HG03575 (cell line): ENCODE results near the gene ZNF680.
"Not testable (repeated sequence)": the region's sequence is repeated elsewhere in the genome, so short reads cannot be mapped to it uniquely, and the experiment has no call there.

Experiments used
- ATAC-seq: cut with Tn5 transposase; IDR thresholded peaks from one replicate; pipeline ENCODE4 v1.9.1; 2021; ENCODE audit not compliant: unreplicated experiment, insufficient number of reproducible peaks, low FRiP score; ENCODE audit errors: extremely low read depth

The ZNF680 gene

DNA sequence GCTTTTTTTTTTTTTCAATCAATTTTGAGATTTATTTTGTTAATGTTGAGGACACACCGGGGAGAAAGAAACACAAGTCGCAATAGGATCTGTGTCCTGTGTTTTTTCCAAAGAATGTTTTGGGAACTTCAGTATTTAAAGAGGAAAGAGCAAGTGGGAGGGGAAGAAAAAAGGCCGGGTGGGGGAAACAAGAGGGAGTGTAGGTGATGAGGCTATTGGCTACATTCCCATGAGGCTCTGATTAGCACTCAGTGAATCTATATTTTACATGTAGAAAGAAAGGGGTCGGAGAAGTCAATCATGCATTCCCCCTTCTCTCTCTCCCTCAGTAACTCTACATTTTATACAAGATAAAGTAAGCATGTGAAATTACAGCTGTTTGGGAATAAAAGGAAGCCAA lies 4.1 kb downstream of the ZNF680 start:
- ATAC-seq: no peak

DNA sequence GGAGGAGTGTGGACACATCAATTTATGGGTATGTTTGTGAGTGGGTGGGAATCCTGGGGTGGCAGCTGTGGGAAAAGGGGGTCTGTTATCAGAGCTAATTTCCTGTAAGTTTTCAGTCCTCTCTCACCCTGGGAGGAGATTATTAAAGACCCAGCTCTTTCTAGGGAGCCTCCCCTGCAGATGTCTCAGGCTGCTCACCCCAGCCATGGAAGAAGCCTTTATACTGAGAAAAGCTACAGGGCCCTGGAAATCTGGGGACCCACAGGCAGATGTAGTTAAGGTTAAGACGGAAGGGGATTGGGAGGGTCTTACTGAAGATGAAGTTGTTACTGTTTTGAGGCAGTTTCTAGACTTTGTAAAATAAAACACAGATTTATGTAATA lies 4.6 kb downstream of the ZNF680 start:
- ATAC-seq: no peak

- no peak for ATAC-seq
Observed at GRCh38 chr7:64557601-64558322, 5.1 kb downstream of the ZNF680 start.

- no peak for ATAC-seq
Observed at GRCh38 chr7:64555046-64555445, 7.8 kb downstream of the ZNF680 start.

DNA sequence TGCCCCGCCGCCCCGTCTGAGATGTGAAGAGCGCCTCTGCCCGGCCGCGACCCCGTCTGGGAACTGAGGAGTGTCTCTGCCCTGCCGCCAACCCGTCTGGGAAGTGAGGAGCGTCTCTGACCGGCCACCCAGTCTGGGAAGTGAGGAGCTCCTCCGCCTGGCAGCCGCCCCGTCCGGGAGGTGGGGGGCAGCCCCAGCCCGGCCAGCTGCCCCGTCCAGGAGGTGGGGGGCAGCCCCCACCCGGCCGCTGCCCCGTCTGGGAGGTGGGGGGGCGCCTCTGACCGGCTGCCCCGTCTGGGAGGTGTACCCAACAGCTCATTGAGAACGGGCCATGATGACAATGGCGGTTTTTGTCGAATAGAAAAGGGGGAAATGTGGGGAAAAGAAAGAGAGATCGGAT lies 8.7 kb downstream of the ZNF680 start:
- ATAC-seq: not testable (repeated sequence)

- ATAC-seq: no peak
Observed at GRCh38 chr7:64551375-64552142, 11.3 kb downstream of the ZNF680 start.

DNA sequence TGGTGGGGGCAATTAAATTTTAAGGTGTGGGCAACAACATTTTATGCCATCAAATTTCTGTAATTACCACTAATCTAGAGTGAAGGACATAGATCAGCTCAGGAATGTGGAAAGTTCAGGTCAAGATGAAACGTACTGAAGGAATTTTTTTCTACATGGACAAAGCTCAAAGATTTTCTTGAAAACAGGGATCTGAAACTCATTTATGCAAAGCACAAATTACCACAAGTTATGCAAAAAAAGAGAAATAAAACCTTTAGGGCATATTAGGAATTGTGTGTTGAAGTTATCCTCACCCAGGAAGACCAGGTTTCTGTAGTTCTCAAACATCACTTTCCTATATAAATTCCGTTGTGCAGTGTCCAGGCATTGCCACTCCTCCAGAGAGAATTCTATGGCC lies 18.9 kb downstream of the ZNF680 start:
- no peak for ATAC-seq

GRCh38 chr7:64541438-64542359 lies 21.2 kb downstream of the ZNF680 start:
- ATAC-seq: no peak

- ATAC-seq: no peak
Observed at GRCh38 chr7:64533756-64534155, 29.1 kb downstream of the ZNF680 start.

DNA sequence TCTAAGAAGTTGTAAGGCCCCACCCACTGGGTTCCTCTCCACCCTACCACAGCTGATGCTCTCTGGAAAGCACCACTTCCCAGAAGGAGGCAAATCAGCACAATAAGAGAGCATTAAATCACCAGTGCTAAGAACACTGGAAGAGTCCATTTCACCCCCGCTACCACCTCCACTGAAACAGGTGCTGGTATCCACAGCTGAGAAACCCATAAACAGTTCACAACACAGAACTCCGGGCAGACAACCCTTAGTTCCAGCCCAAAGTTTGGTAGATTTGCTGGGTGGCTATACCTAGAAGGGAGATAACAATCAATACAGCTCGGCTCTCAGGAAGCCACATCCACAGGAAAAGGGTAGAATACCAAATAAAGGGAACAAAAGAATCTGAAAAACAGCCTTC lies 34.1 kb downstream of the ZNF680 start:
- ATAC-seq: no peak

DNA sequence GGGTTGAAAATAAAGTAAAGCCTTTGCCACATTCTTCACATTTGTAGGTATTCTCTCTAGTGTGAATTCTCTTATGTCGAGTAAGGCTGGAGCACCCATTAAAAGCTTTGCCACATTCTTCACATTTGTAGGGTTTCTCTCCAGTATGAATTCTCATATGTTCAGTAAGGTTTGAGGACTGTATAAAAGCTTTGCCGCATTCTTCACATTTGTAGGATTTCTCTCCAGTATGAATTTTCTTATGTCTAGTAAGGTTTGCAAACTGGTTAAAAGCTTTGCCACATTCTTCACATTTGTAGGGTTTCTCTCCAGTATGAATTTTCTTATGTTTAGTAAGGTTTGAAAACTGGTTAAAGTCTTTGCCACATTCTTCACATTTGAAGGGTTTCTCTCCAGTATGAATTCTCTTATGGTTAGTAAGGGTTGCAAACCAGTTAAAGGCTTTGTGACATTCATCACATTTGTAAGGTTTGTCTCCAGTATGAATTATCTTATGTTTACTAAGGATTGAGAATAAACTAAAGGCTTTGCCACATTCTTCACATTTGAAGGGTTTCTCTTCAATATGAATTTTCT lies 41.4 kb downstream of the ZNF680 start:
- ATAC-seq: no peak

GRCh38 chr7:64516451-64516850 lies 46.4 kb downstream of the ZNF680 start:
- ATAC-seq: no peak

DNA sequence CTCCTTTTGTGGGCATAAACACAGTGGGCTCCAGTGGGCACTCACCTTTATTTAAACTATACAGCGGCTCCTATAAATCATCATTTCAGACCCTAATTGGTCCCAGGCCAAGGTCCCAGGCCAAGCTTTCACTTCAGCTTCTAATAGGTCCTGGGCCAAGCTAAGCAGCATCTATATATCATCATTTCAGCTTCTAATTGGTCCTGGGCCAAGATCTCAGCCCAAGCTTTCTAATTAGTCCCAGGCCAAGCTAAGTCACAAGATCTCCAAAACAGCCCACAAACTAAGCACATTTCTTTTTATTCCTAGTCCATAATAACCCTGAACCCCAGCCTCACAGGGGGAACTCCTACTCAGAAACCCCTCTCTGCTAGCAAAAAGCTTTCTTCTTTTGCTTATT lies 47.1 kb downstream of the ZNF680 start:
- ATAC-seq: no peak

DNA sequence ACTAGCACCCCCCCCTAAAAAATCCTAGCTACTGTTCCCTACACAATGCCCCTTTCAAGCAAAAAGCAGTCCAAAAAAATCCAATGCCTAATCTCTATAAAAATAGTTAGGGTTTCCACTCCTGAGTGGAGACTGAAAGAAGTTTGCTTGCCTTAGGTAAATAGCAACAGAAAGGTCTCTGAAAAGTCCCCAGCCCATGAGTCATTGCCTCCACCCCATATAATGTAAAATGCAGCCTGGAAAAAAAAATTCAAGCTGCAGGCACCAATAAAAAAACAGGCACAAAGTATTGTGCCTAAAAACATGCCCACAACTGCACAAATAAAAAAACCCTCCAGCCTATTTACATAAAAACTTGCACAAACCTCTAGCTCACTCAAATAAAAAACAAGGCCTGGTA lies 47.5 kb downstream of the ZNF680 start:
- no peak for ATAC-seq

- no peak for ATAC-seq
Observed at GRCh38 chr7:64509583-64509982, 53.3 kb downstream of the ZNF680 start.

DNA sequence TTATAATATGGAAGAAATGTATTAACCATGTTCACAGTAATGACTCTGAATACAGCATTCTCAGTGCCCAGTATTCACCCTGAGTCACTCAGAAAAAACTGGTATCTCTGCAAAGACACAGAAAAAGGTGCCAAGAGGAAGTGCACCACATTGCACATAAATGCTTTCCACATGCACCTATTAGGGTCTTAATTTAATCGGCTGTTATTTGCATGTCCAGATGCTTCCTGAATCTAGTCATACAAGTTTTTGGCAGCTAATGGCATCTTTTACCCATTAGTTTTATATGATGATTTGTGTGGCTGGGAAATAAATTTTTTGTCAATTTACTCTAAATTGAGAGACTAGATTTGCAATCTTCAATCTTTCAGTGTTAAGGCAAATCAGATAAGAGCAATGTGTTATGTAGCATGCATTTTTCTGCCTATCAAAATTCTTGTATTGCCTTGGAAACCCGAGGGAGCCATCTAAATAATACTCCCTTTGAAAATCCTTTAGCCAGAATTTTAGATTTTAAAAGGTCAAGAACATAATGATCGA lies 58.2 kb downstream of the ZNF680 start:
- ATAC-seq: no peak

DNA sequence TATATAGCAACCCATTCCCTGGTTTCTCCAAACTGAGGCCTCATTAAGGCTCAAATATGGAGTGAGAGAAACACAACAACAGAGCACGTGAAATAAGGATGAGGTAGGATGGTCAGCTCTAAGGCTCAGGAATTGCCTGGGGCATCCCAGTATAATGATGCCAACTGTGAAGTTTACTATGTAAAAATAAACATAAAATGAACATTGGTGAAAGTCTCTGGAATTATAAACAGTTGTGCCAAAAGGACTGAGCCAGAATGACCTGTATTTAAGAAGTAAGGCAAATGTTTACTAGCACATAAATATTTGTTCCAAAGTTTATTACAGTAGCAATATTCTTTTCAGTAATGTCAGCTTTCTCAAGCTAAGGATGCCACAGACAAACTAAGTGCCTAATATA lies 64.6 kb downstream of the ZNF680 start:
- ATAC-seq: no peak

- ATAC-seq: no peak
Observed at GRCh38 chr7:64494912-64495461, 67.9 kb downstream of the ZNF680 start.

DNA sequence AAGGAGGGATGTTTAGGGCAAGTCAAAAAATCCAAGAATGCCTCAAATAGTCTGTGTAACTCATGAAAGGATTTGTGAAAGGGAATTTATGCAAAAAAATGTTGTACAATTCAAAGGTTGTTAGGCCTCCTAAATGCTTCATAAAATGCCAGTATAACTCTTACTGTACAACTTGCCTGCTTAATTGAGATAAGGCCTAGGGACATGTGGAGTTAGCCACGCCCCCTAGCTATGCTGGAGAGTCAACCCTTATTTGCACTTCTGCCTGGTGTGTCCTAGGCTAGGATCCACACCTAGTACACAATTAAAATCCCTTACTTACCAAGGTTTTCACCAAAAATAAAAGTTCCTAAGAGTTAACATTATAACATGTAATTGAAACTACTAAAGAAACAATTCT lies 77.2 kb downstream of the ZNF680 start:
- no peak for ATAC-seq
